NCI-H345 treated with DMSO at 0.1 percent for 48 hours (cell line): ENCODE measurements around the gene SEC22B.
"Not testable (repeated sequence)": the region's sequence is repeated elsewhere in the genome, so short reads cannot be mapped to it uniquely, and the experiment has no call there.

Experiments
- DNase-seq: peaks from one replicate; lab custom pipeline; 2025; ENCODE audit not compliant: unreplicated experiment; lab: John Stamatoyannopoulos, UW

SEC22B gene

GRCh38 chr1:120117371-120118177 lies 58.7 kb downstream of the SEC22B start:
- not testable (repeated sequence) for DNase-seq

- DNase-seq: not testable (repeated sequence)
These were observed 60.2 kb downstream of the SEC22B start for GRCh38 chr1:120116094-120116493.

GRCh38 chr1:120113134-120113533 lies 63.2 kb downstream of the SEC22B start:
- not testable (repeated sequence) for DNase-seq

GRCh38 chr1:120112212-120112611 lies 64.1 kb downstream of the SEC22B start:
- not testable (repeated sequence) for DNase-seq

- DNase-seq: not testable (repeated sequence)
These were observed 64.5 kb downstream of the SEC22B start for GRCh38 chr1:120111771-120112170.

GRCh38 chr1:120111008-120111407 lies 65.3 kb downstream of the SEC22B start:
- not testable (repeated sequence) for DNase-seq

GRCh38 chr1:120109656-120110055 lies 66.7 kb downstream of the SEC22B start:
- not testable (repeated sequence) for DNase-seq

- not testable (repeated sequence) for DNase-seq
These were observed 67.1 kb downstream of the SEC22B start for GRCh38 chr1:120109180-120109579.

GRCh38 chr1:120105288-120105687 lies 71.0 kb downstream of the SEC22B start:
- not testable (repeated sequence) for DNase-seq

- not testable (repeated sequence) for DNase-seq
These were observed 72.6 kb downstream of the SEC22B start for GRCh38 chr1:120103768-120104167.

GRCh38 chr1:120101593-120101992 lies 74.7 kb downstream of the SEC22B start:
- DNase-seq: not testable (repeated sequence)
